WERI-Rb-1 (cell line): ENCODE measurements around the gene MMP24OS.

ENCODE experiments used
- DNase-seq: peaks from one replicate; pipeline ENCODE4 v3.0.0-alpha.2; 2020
- H3K27ac ChIP-seq: fragments of 250-450 bp; sonication (Bioruptor Pico); 2 replicates; pipeline ENCODE4 v1.5.1; 2020; ENCODE audit warnings: mild to moderate bottlenecking, moderate library complexity
- H3K27me3 ChIP-seq: fragments of 250-450 bp; sonication (Bioruptor Pico); 2 replicates; pipeline ENCODE4 v1.5.1; 2021; ENCODE audit warnings: mild to moderate bottlenecking, low read depth, moderate library complexity; ENCODE audit not compliant: insufficient read depth, severe bottlenecking
- H3K36me3 ChIP-seq: fragments of 250-450 bp; sonication (Bioruptor Pico); 2 replicates; pipeline ENCODE4 v1.5.1; 2020; ENCODE audit warnings: mild to moderate bottlenecking, moderate library complexity
- H3K4me3 ChIP-seq: 2 replicates; pipeline ENCODE4 v1.5.1; 2011; ENCODE audit warnings: low read depth, mild to moderate bottlenecking, control low read depth, low read length
- H3K9me3 ChIP-seq: fragments of 250-450 bp; sonication (Bioruptor Pico); 2 replicates; pipeline ENCODE4 v1.5.1; 2021; ENCODE audit warnings: mild to moderate bottlenecking, moderate library complexity; ENCODE audit not compliant: severe bottlenecking
- CTCF ChIP-seq: IDR thresholded peaks from 2 replicates; pipeline ENCODE4 v1.5.1; 2011; ENCODE audit warnings: low read depth, mild to moderate bottlenecking, control low read depth, inconsistent platforms, low read length

MMP24OS gene

GRCh38 chr20:35277531-35278395 lies at the start of gene MMP24OS:
MMP24OS (minus strand) TSS chr20:35278122; CDS start chr20:35277929, 193 bp downstream.
- Histone ChIP-seq H3K36me3 (peaks cover 54% of the 10 kb centered on the region), H3K27ac (peak within 1 kb of the TSS; percentile 73), H3K27me3 (no peaks in the 10 kb centered on the region), H3K4me3 (peak within 1 kb of the TSS; percentile 65), H3K9me3 (no peaks in the 10 kb centered on the region)
- peak; percentile 68 for TF ChIP-seq CTCF
- DNase-seq = peak; percentile 96

- H3K27ac ChIP-seq = no peak overlapping the region
- H3K27me3 ChIP-seq = no peaks in the 10 kb centered on the region
- H3K36me3 ChIP-seq = peaks cover 4% of the 10 kb centered on the region; the same call in 1 of the 2 replicates
- TF ChIP-seq CTCF = no peak
- no peak for DNase-seq
- H3K4me3 ChIP-seq = no peak overlapping the region
- no peaks in the 10 kb centered on the region for H3K9me3 ChIP-seq
Measured at GRCh38 chr20:35327074-35327976, 49.4 kb upstream of the MMP24OS start.

- Histone ChIP-seq H3K27me3 (no peaks in the 10 kb centered on the region), H3K27ac (no peak overlapping the region)
- TF ChIP-seq CTCF = no peak
Measured at GRCh38 chr20:35326740-35327073, 48.8 kb upstream of the MMP24OS start.

GRCh38 chr20:35326021-35326739 lies 48.3 kb upstream of the MMP24OS start:
- no peak overlapping the region for H3K27ac ChIP-seq
- TF ChIP-seq CTCF = no peak

More at GRCh38 chr20:35326740-35327073, 48.8 kb upstream of the MMP24OS start:
- Histone ChIP-seq H3K36me3 (peaks cover 3% of the 10 kb centered on the region; the same call in 1 of the 2 replicates), H3K4me3 (no peak overlapping the region), H3K9me3 (no peaks in the 10 kb centered on the region)
- DNase-seq = no peak

GRCh38 chr20:35325401-35325800 lies 47.5 kb upstream of the MMP24OS start:
- Histone ChIP-seq H3K9me3 (no peaks in the 10 kb centered on the region), H3K36me3 (no peaks in the 10 kb centered on the region; the same call in 1 of the 2 replicates), H3K4me3 (no peak overlapping the region), H3K27ac (no peak overlapping the region), H3K27me3 (no peaks in the 10 kb centered on the region)
- DNase-seq = no peak
- no peak for TF ChIP-seq CTCF

More at GRCh38 chr20:35326021-35326739, 48.3 kb upstream of the MMP24OS start:
- H3K27me3 ChIP-seq = no peaks in the 10 kb centered on the region
- no peak overlapping the region for H3K4me3 ChIP-seq
- no peaks in the 10 kb centered on the region for H3K9me3 ChIP-seq
- H3K36me3 ChIP-seq = no peaks in the 10 kb centered on the region; the same call in 1 of the 2 replicates
- no peak for DNase-seq
